IPS-NIHi7 (cell line): Measurements from ENCODE around the gene FAM227A.
"Not testable (repeated sequence)": the region's sequence is repeated elsewhere in the genome, so short reads cannot be mapped to it uniquely, and the experiment has no call there.

Source experiments
- DNase-seq: peaks from one replicate; pipeline ENCODE4 v3.0.0; 2012; ENCODE audit warnings: mixed read lengths; ENCODE audit errors: extremely low spot score

Gene FAM227A

DNA sequence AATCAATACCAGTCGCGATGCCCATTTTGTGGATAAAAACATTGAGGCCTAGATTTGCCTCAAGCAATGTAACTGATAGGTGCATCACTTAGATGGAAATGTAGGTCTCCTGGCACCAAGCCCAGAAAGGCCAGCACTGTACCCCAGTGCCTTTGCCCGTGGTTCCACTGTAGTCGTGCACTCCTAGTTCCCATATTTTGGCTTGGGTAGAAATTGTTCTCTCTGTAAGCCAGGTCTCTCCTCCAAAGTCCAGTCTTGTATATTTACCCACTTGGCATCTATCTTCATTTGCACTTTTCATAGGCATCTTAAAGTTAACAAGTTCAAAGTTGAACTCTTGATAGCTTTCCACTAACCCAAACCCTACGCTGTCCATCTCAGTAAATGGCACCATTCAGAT, 44.6 kb downstream of the FAM227A start:
- DNase-seq: no peak

DNA sequence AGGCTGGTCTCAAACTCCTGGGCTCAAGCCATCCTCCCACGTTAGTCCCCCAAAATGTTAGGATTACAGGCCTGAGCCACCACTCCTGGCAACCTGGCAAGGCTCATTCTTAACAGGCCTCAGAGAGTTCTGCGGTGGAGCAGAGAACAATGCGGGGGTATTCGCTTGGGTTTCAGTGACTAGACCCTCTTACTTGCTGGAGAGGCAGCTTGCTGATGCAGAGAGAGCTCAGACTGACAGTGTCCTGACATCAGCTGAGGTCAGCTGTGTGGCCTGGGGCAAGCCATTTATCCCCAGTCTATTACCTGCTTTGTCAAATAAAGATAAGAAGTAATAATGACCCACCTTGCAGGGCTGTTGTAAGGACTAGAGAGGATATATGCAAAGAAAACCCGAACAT, 46.0 kb downstream of the FAM227A start:
- no peak for DNase-seq

DNA sequence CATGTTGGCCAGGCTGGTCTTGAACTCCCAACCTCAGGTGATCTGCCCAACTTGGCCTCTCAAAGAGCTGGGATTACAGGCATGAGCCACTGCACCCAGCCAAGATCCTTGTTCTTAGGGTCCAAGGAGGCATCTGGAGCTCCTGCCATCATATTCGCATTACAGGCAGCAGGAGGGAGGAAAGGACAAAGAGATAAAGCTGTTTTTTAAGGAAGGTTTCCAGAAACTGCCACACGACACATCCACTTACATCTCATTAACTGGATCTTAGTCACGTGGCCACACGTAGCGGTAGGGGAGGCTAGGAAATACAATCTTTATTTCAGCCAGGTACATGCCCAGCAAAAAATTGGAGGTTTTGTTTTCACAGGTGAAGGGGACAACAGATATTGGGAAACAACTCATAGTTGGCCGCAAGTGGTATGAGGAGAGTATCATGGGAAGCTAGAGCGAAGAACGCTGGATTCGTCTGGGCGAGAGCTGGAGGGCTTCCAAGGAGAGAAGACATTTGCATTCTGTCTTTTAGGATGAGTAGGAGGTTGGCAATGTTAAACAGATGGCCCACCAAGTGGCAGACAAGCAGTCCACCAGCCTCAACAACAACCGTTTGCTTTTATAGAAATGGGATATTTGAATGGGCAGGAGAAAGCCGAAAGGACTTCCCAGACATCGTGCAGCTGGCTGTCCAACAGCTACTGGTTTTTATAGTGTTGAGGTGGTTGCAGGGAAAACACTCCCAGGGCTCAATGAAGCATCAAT, 47.0 kb downstream of the FAM227A start:
- no peak for DNase-seq

DNA sequence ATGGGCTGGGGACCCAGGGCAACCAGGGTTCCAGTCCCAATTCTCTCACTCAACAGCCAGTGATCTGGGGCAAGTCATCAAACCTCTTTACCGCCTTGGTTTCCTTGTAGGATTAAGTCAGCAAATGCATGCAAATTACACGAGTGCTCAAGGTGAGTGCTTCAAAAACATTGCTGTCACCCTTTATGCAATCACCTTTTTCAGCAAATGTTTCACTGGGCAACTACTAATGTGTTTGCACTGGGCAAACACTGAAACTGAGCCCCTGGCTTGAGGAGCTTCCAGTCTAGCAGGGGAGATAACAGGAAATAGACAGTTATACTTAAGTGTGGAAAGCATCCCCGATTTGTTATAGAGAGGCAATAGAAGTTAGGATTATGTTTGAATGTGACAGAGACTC, 48.5 kb downstream of the FAM227A start:
- DNase-seq: no peak

DNA sequence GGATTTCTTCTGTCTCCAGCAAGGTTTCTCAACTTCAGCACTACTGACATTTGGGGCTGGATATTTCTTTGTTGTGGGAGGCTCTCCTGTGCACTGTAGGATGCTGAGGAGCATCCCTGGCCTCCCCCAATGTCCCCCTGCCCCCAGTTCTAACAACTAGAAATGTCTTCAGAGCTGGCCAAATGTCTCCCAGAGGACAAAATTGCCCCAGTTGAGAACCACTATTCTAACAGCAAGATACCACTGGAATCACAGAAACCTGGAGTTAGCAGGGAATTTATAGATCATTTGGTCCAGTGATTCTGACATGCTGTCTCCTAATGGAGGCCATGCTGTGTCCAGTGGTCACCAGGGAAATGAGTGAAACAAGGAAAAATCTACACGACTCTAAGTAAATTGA, 54.0 kb downstream of the FAM227A start:
- DNase-seq: no peak

- no peak for DNase-seq
These were observed 54.9 kb downstream of the FAM227A start for GRCh38 chr22:38601221-38601764.

DNA sequence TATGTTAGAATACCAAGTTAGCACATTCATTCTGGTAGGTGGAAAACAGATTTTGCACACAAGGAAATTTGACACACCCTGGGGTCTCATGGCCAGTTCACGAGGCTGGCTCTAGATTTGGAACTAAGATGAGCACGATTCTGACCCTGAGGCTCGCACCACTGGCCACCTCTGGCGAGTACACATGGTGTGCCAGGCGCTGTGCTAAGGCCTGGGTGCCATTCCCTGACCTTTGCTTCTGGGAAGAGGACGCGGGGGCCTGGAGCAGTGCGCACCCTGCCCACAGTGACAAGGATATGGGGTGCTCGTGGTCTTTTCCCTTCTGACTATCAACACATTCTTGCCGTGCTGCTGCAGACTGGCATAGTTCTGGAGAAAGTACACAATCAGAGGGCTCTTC, 56.7 kb downstream of the FAM227A start:
- no peak for DNase-seq

- DNase-seq: not testable (repeated sequence)
These were observed 73.3 kb downstream of the FAM227A start for GRCh38 chr22:38582923-38583322.

DNA sequence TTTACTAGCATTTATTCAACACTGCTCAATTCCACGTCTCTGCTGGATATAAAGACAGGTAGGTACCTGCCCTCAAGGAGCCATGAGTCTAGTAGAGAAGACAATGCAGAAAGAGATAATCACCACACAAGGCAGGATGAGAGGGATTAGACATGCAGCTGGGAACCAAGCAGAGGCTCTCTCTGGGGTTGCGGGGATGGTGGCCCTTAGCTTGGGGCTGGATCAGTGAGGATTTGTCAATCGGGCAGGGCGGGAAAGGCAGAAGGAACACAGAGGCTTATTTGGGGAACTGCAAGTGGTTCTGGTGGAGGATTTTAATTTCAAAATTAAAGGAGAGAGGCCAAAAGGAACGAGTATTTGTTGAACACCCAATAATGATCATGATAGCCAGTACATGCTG, 77.7 kb downstream of the FAM227A start:
- DNase-seq: no peak

GRCh38 chr22:38572065-38572464, 84.1 kb downstream of the FAM227A start:
- peak; percentile 48 for DNase-seq

DNA sequence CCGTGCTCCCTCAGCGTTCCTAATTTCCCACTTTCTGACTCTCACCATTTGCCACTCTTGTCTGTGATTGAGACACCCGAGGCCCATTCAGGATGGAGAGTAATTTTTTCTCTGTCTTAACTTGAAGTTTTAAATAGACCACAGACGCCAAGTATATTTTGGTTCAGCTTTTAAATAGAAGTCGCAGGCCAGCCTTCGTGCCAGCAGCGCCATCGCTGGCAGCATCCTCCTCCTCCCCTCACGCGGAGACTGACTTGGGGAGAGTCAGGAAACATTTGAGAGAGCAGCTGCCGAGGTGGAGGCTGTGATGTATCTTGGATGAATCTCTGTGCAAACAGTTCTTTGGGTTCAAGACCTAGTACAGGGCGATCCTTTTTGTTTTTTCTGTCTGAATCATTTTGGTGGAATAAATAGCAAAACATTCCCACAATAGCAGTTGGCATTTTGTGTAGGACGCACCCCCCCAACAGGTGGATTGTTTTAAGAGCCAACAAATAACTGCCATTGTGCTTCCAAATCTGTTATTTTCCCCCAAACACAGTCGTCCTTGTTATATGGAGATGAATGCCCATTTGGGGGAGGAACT, 85.3 kb downstream of the FAM227A start:
- peak; percentile 51 for DNase-seq

DNA sequence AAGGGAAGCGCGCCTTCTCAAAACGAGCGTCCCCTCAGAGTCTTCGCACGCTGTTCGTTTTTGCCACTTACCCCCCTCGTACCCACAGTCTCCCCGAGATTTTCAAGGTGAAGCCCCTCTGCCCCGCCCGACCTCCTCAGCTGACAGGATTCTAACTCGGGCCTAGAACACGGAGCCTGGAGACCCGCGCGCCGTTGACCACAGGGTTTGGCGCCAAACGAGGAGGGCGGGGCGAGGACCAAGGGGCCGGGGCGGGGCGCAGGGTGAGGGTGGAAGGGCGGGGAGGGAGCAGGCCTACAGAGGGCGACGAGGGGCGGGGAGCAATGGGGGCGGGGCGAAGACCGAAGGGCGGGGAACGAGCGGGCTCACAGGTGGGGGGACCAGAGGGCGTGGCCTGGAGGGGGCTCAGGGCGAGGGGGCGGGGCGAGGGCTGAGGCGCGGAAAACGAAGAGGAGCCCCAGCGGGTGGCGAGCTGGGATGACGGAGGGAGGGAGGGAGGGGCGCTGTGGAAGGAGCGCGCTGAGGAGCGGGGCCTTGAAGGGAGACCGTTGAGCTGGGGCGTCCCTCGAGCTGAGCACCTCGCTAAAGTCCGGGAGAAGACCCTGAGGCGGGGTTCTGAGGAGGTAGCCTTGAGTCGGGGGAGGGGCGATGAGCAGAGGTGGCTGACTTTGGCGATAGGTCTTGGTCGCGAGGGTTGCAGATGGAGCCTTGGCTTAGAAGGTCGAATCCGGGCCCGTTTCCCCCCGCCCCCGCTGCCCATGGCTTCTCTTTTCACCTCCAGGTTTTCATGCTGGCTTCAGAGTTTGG, 86.0 kb downstream of the FAM227A start, which contains the start of gene DMC1:
Gene DMC1 (minus strand): TSS at position 212 of the 807 bp plus-strand sequence. CDS start 1,927 bp downstream, outside the sequence.
- peak; percentile 100 for DNase-seq

DNA sequence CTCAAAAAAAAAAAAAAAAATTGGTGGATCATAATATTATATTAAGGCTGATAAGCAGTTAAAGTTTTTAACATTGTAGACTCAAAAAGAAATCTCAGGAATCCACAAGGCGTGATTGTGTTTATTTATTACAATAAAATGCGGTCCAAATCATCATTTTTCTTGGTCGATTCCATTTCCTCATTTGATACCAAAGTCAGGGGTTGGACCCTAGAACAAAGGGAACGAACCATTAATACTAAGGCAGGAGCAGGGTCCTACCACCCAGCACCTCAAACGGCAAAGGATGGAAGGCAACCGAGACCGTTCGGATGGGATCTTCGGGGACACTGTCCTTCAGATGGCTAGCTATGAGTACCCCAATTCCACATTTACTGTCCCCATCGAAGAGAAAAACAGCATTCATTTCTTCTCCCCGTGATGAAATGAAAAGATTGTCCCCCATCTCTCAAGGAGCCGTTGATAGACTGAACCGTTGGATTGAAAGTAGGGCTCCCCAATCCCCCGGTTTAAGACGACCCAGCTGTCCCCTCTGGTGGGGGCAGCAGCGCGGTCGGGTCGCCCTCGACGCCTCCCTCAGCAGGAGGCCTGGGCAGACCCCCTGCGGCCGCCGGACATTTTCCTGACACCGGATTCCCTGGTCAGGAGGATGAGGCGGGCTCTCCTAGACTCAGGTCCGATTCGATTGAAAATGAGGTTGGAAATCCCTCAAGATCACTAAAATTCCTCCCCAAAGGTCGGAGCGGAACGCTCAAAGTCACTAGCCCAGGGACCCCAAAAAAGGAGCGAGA, 86.8 kb downstream of the FAM227A start:
- DNase-seq: peak; percentile 34

DNA sequence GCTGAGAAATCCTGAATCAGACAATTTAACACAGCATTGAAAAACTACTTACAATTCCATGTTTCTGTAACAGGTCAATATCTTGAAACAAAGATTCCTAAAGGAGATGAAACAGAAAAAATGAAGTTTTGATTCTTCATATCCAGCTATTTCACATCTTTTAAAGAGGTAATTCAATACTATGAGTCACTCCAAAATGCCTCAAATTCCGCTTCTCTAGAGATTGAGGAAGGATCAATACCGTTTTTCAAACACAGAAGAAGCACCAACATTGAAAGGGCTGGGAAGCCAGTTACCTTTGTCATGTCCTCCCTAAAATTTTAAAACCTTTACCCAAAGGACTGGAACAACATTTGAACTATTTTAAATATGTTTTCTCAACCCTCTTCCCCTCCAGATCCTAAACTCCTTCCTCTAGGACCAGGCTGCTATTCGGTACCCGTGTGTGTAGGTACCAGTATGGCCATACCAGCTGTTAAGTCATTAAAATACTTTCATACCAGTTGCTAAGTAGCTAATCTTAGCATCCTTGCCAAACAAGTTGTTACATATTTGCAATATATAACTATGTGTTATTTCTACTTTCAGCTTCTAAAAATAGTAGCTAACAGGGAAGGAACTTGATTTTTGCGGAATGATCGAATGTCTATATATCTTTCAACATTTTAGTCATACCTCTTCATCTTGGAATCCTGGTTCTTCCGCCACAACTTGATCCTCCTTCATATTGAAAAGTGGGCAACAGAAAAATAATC, 88.5 kb downstream of the FAM227A start:
- DNase-seq: no peak

GRCh38 chr22:38566726-38567504, 89.3 kb downstream of the FAM227A start:
- DNase-seq: no peak

- DNase-seq: no peak
These were observed 90.8 kb downstream of the FAM227A start for GRCh38 chr22:38565441-38565840.

- no peak for DNase-seq
These were observed 91.5 kb downstream of the FAM227A start for GRCh38 chr22:38564669-38565068.

DNA sequence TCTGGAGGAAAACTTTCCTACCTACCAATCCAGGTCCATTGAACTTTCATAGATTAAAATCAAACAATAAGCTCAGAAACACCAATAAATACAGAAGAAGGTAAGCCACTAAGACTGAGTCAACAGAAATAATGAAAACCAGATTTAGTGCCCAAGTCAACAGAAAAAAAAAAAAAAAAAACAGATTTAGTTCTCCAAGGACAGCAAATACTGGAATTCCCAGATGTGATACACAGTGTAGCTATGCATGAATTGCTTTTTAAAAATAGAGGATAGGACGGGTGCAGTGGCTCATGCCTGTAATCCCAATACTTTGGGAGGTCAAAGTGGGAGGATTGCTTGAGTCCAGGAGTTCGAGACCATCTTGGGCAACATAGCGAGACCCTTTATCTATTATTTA, 101.9 kb downstream of the FAM227A start:
- no peak for DNase-seq

GRCh38 chr22:38549101-38549894, 106.9 kb downstream of the FAM227A start:
- DNase-seq: no peak
